Fibroblast of peridontal ligament (primary cell): ENCODE data around the gene LINGO1.
A peak's percentile ranks its signal among the peaks of the same experiment; 100 is the strongest.

Experiments
- DNase-seq: peaks from one replicate; pipeline ENCODE4 v3.0.0-alpha.2; 2010; ENCODE audit errors: extremely low read depth

LINGO1 gene

GRCh38 chr15:77617476-77618230, 15.1 kb downstream of the LINGO1 start:
- no peak for DNase-seq

- DNase-seq: no peak
Measured at GRCh38 chr15:77616072-77616471, 16.6 kb downstream of the LINGO1 start.

GRCh38 chr15:77615472-77615871, 17.2 kb downstream of the LINGO1 start:
- no peak for DNase-seq

- DNase-seq: no peak
Measured at GRCh38 chr15:77614251-77614806, 18.4 kb downstream of the LINGO1 start.

- no peak for DNase-seq
Measured at GRCh38 chr15:77613814-77614213, 18.9 kb downstream of the LINGO1 start.

GRCh38 chr15:77612958-77613601, 19.6 kb downstream of the LINGO1 start:
- DNase-seq: no peak

- no peak for DNase-seq
Measured at GRCh38 chr15:77611767-77612166, 20.9 kb downstream of the LINGO1 start.

- no peak for DNase-seq
Measured at GRCh38 chr15:77610731-77611130, 22.0 kb downstream of the LINGO1 start.

GRCh38 chr15:77609558-77609957, 23.2 kb downstream of the LINGO1 start:
- DNase-seq: no peak

GRCh38 chr15:77608774-77609173, 23.9 kb downstream of the LINGO1 start:
- DNase-seq: no peak

GRCh38 chr15:77607894-77608261, 24.8 kb downstream of the LINGO1 start:
- no peak for DNase-seq

- DNase-seq: peak; percentile 36
Measured at GRCh38 chr15:77607111-77607893, 25.4 kb downstream of the LINGO1 start.

GRCh38 chr15:77606142-77607034, 26.3 kb downstream of the LINGO1 start:
- DNase-seq: peak; percentile 32

- no peak for DNase-seq
Measured at GRCh38 chr15:77605547-77605946, 27.2 kb downstream of the LINGO1 start.

GRCh38 chr15:77604973-77605372, 27.7 kb downstream of the LINGO1 start:
- no peak for DNase-seq

- no peak for DNase-seq
Measured at GRCh38 chr15:77603611-77604336, 28.9 kb downstream of the LINGO1 start.

- no peak for DNase-seq
Measured at GRCh38 chr15:77602800-77603199, 29.9 kb downstream of the LINGO1 start.

GRCh38 chr15:77599899-77600298, 32.8 kb downstream of the LINGO1 start:
- no peak for DNase-seq

GRCh38 chr15:77599357-77599756, 33.4 kb downstream of the LINGO1 start:
- no peak for DNase-seq

- no peak for DNase-seq
Measured at GRCh38 chr15:77598644-77599043, 34.1 kb downstream of the LINGO1 start.
